Measurements from ENCODE around the gene KLHDC4. TPM values are rescaled to one million over a fixed set of nuclear protein-coding genes. Genes with fewer than 3 reads are reported as not detected.

Gene KLHDC4
- total and polyA plus RNA-seq, 11 donors: 6.8 to 20.5 (median 14.3) TPM

- peaks cover 0 to 17% (median 0%) of the 10 kb centered on the region in 9 donors for H3K27me3 ChIP-seq
- 34 to 37% (median 36%) methylated on average over 14 to 15 of the region's 15 CpGs for WGBS, 4 donors
- intact Hi-C loops (cut with DNase I): no loop called here
Measured at GRCh38 chr16:87675111-87675719, 90.6 kb downstream of the KLHDC4 start.

GRCh38 chr16:87674419-87674818 lies 91.4 kb downstream of the KLHDC4 start:
- H3K27ac ChIP-seq: no peak overlapping the region
- H3K4me1 ChIP-seq: no peaks in the 10 kb centered on the region
- ATAC-seq (no peak), DNase-seq (no peak)
- H3K27me3 ChIP-seq: peaks cover 0 to 17% (median 0%) of the 10 kb centered on the region in 9 donors
- TF ChIP-seq POLR2A (IDR thresholded peaks at IDR 0.05): no peak
- TF ChIP-seq, protein P1, sequence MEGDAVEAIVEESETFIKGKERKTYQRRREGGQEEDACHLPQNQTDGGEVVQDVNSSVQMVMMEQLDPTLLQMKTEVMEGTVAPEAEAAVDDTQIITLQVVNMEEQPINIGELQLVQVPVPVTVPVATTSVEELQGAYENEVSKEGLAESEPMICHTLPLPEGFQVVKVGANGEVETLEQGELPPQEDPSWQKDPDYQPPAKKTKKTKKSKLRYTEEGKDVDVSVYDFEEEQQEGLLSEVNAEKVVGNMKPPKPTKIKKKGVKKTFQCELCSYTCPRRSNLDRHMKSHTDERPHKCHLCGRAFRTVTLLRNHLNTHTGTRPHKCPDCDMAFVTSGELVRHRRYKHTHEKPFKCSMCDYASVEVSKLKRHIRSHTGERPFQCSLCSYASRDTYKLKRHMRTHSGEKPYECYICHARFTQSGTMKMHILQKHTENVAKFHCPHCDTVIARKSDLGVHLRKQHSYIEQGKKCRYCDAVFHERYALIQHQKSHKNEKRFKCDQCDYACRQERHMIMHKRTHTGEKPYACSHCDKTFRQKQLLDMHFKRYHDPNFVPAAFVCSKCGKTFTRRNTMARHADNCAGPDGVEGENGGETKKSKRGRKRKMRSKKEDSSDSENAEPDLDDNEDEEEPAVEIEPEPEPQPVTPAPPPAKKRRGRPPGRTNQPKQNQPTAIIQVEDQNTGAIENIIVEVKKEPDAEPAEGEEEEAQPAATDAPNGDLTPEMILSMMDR (IDR thresholded peaks at IDR 0.05): no peak
- intact Hi-C loops (cut with DNase I): no loop called here
- H3K4me3 ChIP-seq: no peak overlapping the region
- H3K36me3 ChIP-seq: no peaks in the 10 kb centered on the region
- WGBS, 4 donors: 77 to 91% (median 82%) methylated on average over 5 of the region's 5 CpGs
- no peaks in the 10 kb centered on the region for H3K9me3 ChIP-seq

More at GRCh38 chr16:87675111-87675719, 90.6 kb downstream of the KLHDC4 start:
- Histone ChIP-seq H3K4me3 (no peak overlapping the region), H3K36me3 (no peaks in the 10 kb centered on the region), H3K4me1 (no peaks in the 10 kb centered on the region), H3K9me3 (no peaks in the 10 kb centered on the region), H3K27ac (no peak overlapping the region)
- no peak for DNase-seq
- ATAC-seq: no peak
- TF ChIP-seq, protein P1 (IDR thresholded peaks at IDR 0.05): no peak
- TF ChIP-seq POLR2A (IDR thresholded peaks at IDR 0.05): no peak

DNA sequence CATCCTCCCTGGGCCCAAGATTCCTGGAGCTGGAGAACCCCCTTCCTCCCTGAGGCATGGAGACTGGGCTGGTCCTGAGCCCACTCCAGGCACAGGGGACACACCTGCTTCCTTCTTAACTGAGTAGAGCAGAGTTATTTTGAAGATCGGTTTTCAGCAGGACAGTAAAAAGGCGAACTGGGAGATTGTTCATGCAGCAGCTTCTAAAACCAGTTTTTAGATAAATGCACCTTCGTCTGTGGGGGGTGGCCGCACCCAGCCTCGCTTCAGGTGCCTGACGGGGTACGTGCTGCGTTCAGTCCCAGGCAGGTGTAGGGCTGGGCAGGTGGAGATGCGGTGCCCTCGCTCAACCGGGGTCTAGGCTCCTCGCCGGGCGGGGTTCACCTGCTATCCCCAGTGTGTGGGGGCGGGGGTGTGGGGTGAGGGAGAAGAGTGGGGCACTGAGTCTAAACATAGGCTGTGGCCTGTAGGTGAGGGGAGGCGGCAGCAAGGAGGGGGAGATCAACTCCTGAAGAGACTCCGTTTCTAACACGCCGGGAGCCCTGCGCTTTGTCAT lies 94.0 kb downstream of the KLHDC4 start:
- ATAC-seq (no peak), DNase-seq (no peak)
- H3K4me3 ChIP-seq: no peak overlapping the region
- no peak for TF ChIP-seq POLR2A (IDR thresholded peaks at IDR 0.05)
- TF ChIP-seq, protein P1 (IDR thresholded peaks at IDR 0.05): no peak
- no peaks in the 10 kb centered on the region for H3K36me3 ChIP-seq
- WGBS, 4 donors: 84 to 88% (median 86%) methylated on average over 9 to 20 of the region's 20 CpGs
- H3K9me3 ChIP-seq: no peaks in the 10 kb centered on the region
- peaks cover 0 to 13% (median 0%) of the 10 kb centered on the region in 9 donors for H3K27me3 ChIP-seq
- H3K4me1 ChIP-seq: no peaks in the 10 kb centered on the region
- intact Hi-C loops (cut with DNase I): no loop called here
- H3K27ac ChIP-seq: no peak overlapping the region

DNA sequence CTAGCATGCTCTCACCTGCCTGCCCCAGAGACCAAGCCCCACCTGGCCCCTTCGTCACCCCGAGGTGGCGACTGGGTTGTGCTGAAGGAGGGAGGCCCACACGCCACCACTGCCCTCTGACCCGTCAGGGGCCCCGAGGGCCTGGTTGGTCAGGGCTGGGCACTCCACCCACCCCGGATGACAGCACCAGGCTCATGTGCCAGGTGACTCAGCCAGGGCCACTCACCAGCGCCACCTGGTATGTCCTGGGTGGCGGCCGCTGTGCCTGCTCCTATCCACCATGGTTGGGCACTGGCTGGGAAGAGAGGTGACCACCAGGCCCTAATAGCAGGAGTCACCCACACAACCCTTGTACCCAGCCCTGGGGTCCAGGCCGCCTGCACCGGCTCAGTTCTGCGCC lies 94.6 kb downstream of the KLHDC4 start:
- Histone ChIP-seq H3K9me3 (no peaks in the 10 kb centered on the region), H3K27ac (no peak overlapping the region), H3K36me3 (no peaks in the 10 kb centered on the region), H3K27me3 (peaks cover 0 to 18% (median 0%) of the 10 kb centered on the region in 9 donors), H3K4me1 (no peaks in the 10 kb centered on the region), H3K4me3 (no peak overlapping the region)
- intact Hi-C loops (cut with DNase I): no loop called here
- WGBS, 4 donors: 90 to 93% (median 92%) methylated on average over 2 to 13 of the region's 13 CpGs
- ATAC-seq: no peak
- TF ChIP-seq, protein P1 (IDR thresholded peaks at IDR 0.05): no peak
- TF ChIP-seq POLR2A (IDR thresholded peaks at IDR 0.05): no peak
- DNase-seq: no peak
